NT2/D1 (cell line): Measurements from ENCODE around the gene TSPAN8.

ENCODE experiments used
- DNase-seq: peaks from one replicate; pipeline ENCODE4 v3.0.0-alpha.2; 2011; ENCODE audit warnings: low read depth, low spot score
- H3K27me3 ChIP-seq: 2 replicates; pipeline ENCODE4 v1.6.0; 2011; ENCODE audit warnings: mild to moderate bottlenecking; ENCODE audit not compliant: insufficient read length, insufficient read depth
- H3K36me3 ChIP-seq: 2 replicates; pipeline ENCODE4 v1.6.1; 2011; ENCODE audit warnings: mild to moderate bottlenecking, low read length, mixed read lengths; ENCODE audit not compliant: insufficient read depth, insufficient read length
- H3K4me1 ChIP-seq: 2 replicates; pipeline ENCODE4 v1.5.1; 2011; ENCODE audit not compliant: insufficient read depth, insufficient read length
- H3K4me3 ChIP-seq: 2 replicates; pipeline ENCODE4 v1.5.1; 2011; ENCODE audit warnings: low read depth; ENCODE audit not compliant: insufficient read length
- H3K9ac ChIP-seq: 2 replicates; pipeline ENCODE4 v1.6.0; 2011; ENCODE audit warnings: low read depth; ENCODE audit not compliant: insufficient read length
- H3K9me3 ChIP-seq: 2 replicates; pipeline ENCODE4 v1.5.1; 2011; ENCODE audit warnings: mild to moderate bottlenecking, low read length; ENCODE audit not compliant: insufficient read depth
- SUZ12 ChIP-seq: IDR thresholded peaks from 2 replicates; pipeline ENCODE4 v1.6.1; 2011; ENCODE audit not compliant: insufficient read length, insufficient read depth; ENCODE audit errors: extremely low read depth
- YY1 ChIP-seq: IDR thresholded peaks from 2 replicates; pipeline ENCODE4 v1.6.1; 2011; ENCODE audit not compliant: insufficient read length, insufficient read depth
- ZNF274 ChIP-seq: IDR thresholded peaks from 2 replicates; pipeline ENCODE4 v1.6.1; 2011; ENCODE audit warnings: mild to moderate bottlenecking, low read depth, low read length

Gene TSPAN8

GRCh38 chr12:71138011-71138410 lies 19.8 kb downstream of the TSPAN8 start:
- H3K27me3 ChIP-seq = no peaks in the 10 kb centered on the region
- DNase-seq = no peak
- no peak overlapping the region for H3K9ac ChIP-seq
- no peaks in the 10 kb centered on the region for H3K9me3 ChIP-seq
- H3K36me3 ChIP-seq = no peaks in the 10 kb centered on the region
- TF ChIP-seq ZNF274 (no peak), YY1 (no peak), SUZ12 (no peak)
- H3K4me3 ChIP-seq = no peak overlapping the region
- H3K4me1 ChIP-seq = no peaks in the 10 kb centered on the region

- no peak for DNase-seq
- H3K36me3 ChIP-seq = no peaks in the 10 kb centered on the region
- no peaks in the 10 kb centered on the region for H3K27me3 ChIP-seq
- no peak overlapping the region for H3K4me3 ChIP-seq
- H3K4me1 ChIP-seq = no peaks in the 10 kb centered on the region
- no peak overlapping the region for H3K9ac ChIP-seq
- TF ChIP-seq SUZ12 = no peak
- no peak for TF ChIP-seq ZNF274
- TF ChIP-seq YY1 = no peak
- H3K9me3 ChIP-seq = no peaks in the 10 kb centered on the region
These were observed 22.0 kb downstream of the TSPAN8 start for GRCh38 chr12:71135812-71136176.

GRCh38 chr12:71135077-71135811 lies 22.6 kb downstream of the TSPAN8 start:
- Histone ChIP-seq H3K27me3 (no peaks in the 10 kb centered on the region), H3K9me3 (no peaks in the 10 kb centered on the region), H3K9ac (no peak overlapping the region), H3K4me3 (no peak overlapping the region), H3K4me1 (no peaks in the 10 kb centered on the region), H3K36me3 (no peaks in the 10 kb centered on the region)
- DNase-seq = no peak
- TF ChIP-seq SUZ12 = no peak
- TF ChIP-seq YY1 = no peak
- TF ChIP-seq ZNF274 = no peak

GRCh38 chr12:71134405-71134804 lies 23.4 kb downstream of the TSPAN8 start:
- H3K36me3 ChIP-seq = no peaks in the 10 kb centered on the region
- H3K9me3 ChIP-seq = no peaks in the 10 kb centered on the region
- TF ChIP-seq ZNF274 = no peak
- TF ChIP-seq YY1 = no peak
- TF ChIP-seq SUZ12 = no peak
- H3K27me3 ChIP-seq = no peaks in the 10 kb centered on the region
- no peak for DNase-seq
- no peak overlapping the region for H3K9ac ChIP-seq
- no peak overlapping the region for H3K4me3 ChIP-seq
- no peaks in the 10 kb centered on the region for H3K4me1 ChIP-seq

- Histone ChIP-seq H3K27me3 (no peaks in the 10 kb centered on the region), H3K36me3 (no peaks in the 10 kb centered on the region), H3K9me3 (no peaks in the 10 kb centered on the region), H3K4me1 (no peaks in the 10 kb centered on the region), H3K9ac (no peak overlapping the region), H3K4me3 (no peak overlapping the region)
- TF ChIP-seq YY1 (no peak), ZNF274 (no peak), SUZ12 (no peak)
- DNase-seq = no peak
These were observed 27.2 kb downstream of the TSPAN8 start for GRCh38 chr12:71130521-71131069.

- no peaks in the 10 kb centered on the region for H3K27me3 ChIP-seq
- no peaks in the 10 kb centered on the region for H3K9me3 ChIP-seq
- TF ChIP-seq ZNF274 (no peak), YY1 (no peak), SUZ12 (no peak)
- DNase-seq = no peak
- no peak overlapping the region for H3K9ac ChIP-seq
- no peaks in the 10 kb centered on the region for H3K36me3 ChIP-seq
- no peak overlapping the region for H3K4me3 ChIP-seq
- no peaks in the 10 kb centered on the region for H3K4me1 ChIP-seq
These were observed 28.4 kb downstream of the TSPAN8 start for GRCh38 chr12:71129364-71129763.

- Histone ChIP-seq H3K4me1 (no peaks in the 10 kb centered on the region), H3K4me3 (no peak overlapping the region), H3K9me3 (no peaks in the 10 kb centered on the region), H3K9ac (no peak overlapping the region), H3K27me3 (no peaks in the 10 kb centered on the region), H3K36me3 (no peaks in the 10 kb centered on the region)
- DNase-seq = no peak
- TF ChIP-seq ZNF274 (no peak), YY1 (no peak), SUZ12 (no peak)
These were observed 29.5 kb downstream of the TSPAN8 start for GRCh38 chr12:71128191-71128788.
